ENCODE data around the gene UGT1A5.

- TF ChIP-seq CTCF (conservative IDR thresholded peaks at IDR 0.05), result no peak
- no peak for TF ChIP-seq ZFX (IDR thresholded peaks at IDR 0.05)
These were observed 95.5 kb downstream of the UGT1A5 start for GRCh38 chr2:233807966-233808935.
